ENCODE data around the gene MYLK2.
A peak's percentile ranks its signal among the peaks of the same experiment; 100 is the strongest.
"Not testable (repeated sequence)": the region's sequence is repeated elsewhere in the genome, so short reads cannot be mapped to it uniquely, and the experiment has no call there.

The MYLK2 gene

DNA sequence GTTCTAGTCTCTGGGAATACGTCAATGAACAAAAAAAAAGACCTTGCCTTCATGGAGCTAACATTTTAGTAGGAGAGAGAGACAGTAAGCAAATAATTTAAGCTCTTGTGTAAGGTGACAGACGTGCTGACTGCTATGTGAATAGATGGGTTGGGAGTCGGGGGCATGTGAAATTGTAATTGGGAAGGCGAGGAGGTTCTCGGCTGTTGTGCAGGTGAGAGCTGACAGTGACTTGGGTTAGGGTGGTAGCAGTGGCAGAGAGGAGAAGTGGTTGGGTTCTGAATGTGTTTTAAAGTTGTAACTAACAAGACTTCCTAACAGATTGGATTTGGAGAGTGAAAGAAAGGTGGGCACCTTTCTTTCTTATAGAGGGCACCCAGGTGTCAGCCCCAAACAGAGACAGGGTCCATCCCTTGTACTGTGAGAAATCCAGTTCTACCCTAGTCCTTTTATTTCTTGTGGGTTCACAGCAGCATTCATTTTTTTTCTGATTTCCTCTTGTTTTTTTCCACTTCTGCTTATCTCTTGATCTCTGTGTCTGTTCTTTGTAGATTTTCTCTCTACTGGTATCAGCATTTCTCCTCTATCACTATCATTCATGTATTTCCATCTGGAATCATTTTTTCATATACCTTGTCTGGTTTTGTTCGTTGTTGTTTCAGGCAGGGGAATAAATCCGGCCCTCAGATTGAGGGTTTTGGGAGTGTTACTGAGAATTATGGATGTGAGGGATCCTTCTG lies 15.4 kb upstream of the MYLK2 start:
- Histone ChIP-seq H3K4me3 (ENCODE audit: low read length) (no peak overlapping the region), H3K9ac (ENCODE audit: low read depth, low read length) (no peak overlapping the region), H3K9me3 (replicated peaks; ENCODE audit: low read length) (no peaks in the 10 kb centered on the region), H3K27me3 (ENCODE audit: control insufficient read depth, insufficient read depth, low read length) (no peaks in the 10 kb centered on the region), H3K4me1 (ENCODE audit: control insufficient read depth, insufficient read depth, low read length) (peaks cover 8% of the 10 kb centered on the region), H3K4me2 (ENCODE audit: low read length) (no peak overlapping the region), H3K36me3 (ENCODE audit: insufficient read depth, low read length) (peaks cover 46% of the 10 kb centered on the region)

DNA sequence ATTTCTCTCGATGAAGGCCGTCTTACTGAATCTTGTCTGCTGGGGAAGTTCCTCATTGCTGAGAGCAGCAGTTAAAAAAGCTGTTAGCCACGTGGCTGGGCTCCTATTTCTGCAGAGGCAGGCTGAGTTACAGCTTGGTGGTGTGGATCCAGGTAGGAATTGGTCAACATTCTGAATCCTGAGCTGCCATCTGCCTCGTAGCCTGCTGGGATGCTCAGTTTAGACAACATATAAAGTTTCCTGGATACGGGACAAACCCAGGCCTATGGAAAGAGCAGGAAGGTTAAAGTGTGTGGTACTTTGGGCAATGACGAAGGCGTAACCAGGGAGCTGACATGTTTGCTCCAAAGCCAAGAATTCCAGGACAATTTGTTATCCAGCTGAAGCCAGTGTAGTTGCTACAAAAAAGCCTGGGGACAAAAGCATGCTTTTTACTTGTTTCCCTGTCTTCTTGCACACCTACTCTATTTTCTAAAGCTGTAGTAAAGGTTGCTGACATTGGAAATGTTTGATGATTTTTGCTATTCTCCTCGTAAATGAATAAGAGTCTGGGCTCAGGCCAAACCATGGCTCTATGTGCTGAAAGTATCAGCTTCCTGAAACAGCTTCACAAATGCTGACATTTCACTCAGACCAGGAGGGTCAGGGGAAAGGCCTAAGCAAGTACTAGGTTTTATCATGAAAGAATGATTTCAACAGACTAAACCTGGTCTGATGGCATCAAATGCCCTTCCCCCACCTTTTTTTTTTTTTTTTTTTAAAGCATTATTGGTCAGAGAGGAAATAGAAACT lies 12.4 kb upstream of the MYLK2 start:
- Histone ChIP-seq H3K9ac (ENCODE audit: low read depth, low read length) (no peak overlapping the region), H3K4me2 (ENCODE audit: low read length) (no peak overlapping the region), H3K27me3 (ENCODE audit: control insufficient read depth, insufficient read depth, low read length) (no peaks in the 10 kb centered on the region), H3K36me3 (ENCODE audit: insufficient read depth, low read length) (peaks cover 19% of the 10 kb centered on the region), H3K9me3 (replicated peaks; ENCODE audit: low read length) (no peaks in the 10 kb centered on the region), H3K4me3 (ENCODE audit: low read length) (no peak overlapping the region), H3K4me1 (ENCODE audit: control insufficient read depth, insufficient read depth, low read length) (peaks cover 34% of the 10 kb centered on the region)

DNA sequence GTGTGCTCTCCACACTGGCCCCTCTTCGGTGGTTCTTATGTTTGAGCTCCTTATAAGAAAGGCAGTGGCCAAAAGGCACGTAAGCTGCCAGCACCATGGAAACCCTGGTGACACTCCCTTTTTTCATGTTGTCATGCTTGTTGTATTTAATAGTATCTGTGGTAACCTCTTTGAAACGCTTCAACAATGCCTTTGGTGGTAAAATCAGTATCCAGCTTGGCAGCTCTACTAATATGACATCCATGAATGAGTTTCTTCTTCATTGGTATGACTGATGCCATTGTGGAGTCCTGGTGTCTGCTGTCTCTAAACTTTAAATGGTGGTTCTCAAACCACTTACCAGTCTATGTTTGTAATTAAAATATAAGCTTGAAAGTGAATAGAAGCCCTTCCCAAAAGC lies 10.7 kb upstream of the MYLK2 start:
- Histone ChIP-seq H3K4me3 (ENCODE audit: low read length) (no peak overlapping the region), H3K27me3 (ENCODE audit: control insufficient read depth, insufficient read depth, low read length) (no peaks in the 10 kb centered on the region), H3K36me3 (ENCODE audit: insufficient read depth, low read length) (peaks cover 12% of the 10 kb centered on the region), H3K9me3 (replicated peaks; ENCODE audit: low read length) (no peaks in the 10 kb centered on the region), H3K4me1 (ENCODE audit: control insufficient read depth, insufficient read depth, low read length) (peaks cover 47% of the 10 kb centered on the region), H3K4me2 (ENCODE audit: low read length) (no peak overlapping the region), H3K9ac (ENCODE audit: low read depth, low read length) (no peak overlapping the region)

DNA sequence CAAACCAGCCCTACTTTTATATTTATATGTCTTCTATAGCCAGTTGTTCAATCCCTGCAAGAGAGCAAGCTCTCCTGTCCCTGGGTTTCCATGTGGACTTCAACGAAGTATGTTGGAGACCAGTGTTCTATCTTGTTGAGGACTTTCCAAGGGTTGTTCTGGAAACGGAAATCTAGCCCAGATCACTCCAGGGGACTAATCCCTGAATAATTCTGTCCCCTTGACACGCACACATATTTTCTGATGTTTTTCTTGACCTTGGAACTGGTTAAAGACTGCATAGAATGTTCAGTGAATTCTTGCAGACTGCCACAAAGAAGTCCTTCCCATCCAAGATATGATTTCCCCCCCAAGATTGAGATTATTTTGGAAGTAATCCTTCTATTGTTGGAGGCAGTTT lies 9.5 kb upstream of the MYLK2 start:
- no peaks in the 10 kb centered on the region for H3K27me3 ChIP-seq (ENCODE audit: control insufficient read depth, insufficient read depth, low read length)
- H3K36me3 ChIP-seq (ENCODE audit: insufficient read depth, low read length), result peaks cover 10% of the 10 kb centered on the region
- H3K9ac ChIP-seq (ENCODE audit: low read depth, low read length), result peak overlapping the region; percentile 45
- H3K4me2 ChIP-seq (ENCODE audit: low read length), result no peak overlapping the region
- peaks cover 47% of the 10 kb centered on the region for H3K4me1 ChIP-seq (ENCODE audit: control insufficient read depth, insufficient read depth, low read length)
- H3K9me3 ChIP-seq (replicated peaks; ENCODE audit: low read length), result no peaks in the 10 kb centered on the region
- H3K4me3 ChIP-seq (ENCODE audit: low read length), result no peak overlapping the region

DNA sequence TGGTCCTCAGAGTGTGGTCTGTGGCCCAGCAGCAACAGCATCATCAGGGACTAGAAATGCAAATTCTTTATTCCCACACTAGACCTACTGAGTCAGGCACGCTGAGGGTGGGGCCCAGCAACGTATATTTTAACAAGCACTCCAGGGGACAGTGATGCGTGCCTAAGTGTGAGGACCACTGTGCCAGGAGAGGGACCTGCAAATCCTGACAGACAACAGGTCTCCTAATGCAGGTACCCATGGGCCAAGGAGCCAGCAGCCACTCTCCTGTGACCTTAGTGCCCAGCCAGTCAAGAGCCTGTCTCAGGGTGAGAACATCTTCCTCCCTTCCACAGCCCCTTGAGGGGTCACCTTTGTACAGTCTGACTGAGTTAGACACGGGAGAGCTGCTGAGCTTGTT lies 8.0 kb upstream of the MYLK2 start:
- Histone ChIP-seq H3K36me3 (ENCODE audit: insufficient read depth, low read length) (peaks cover 8% of the 10 kb centered on the region), H3K4me3 (ENCODE audit: low read length) (no peak overlapping the region), H3K9ac (ENCODE audit: low read depth, low read length) (no peak overlapping the region), H3K27me3 (ENCODE audit: control insufficient read depth, insufficient read depth, low read length) (no peaks in the 10 kb centered on the region), H3K4me2 (ENCODE audit: low read length) (no peak overlapping the region), H3K4me1 (ENCODE audit: control insufficient read depth, insufficient read depth, low read length) (peaks cover 61% of the 10 kb centered on the region), H3K9me3 (replicated peaks; ENCODE audit: low read length) (no peaks in the 10 kb centered on the region)

DNA sequence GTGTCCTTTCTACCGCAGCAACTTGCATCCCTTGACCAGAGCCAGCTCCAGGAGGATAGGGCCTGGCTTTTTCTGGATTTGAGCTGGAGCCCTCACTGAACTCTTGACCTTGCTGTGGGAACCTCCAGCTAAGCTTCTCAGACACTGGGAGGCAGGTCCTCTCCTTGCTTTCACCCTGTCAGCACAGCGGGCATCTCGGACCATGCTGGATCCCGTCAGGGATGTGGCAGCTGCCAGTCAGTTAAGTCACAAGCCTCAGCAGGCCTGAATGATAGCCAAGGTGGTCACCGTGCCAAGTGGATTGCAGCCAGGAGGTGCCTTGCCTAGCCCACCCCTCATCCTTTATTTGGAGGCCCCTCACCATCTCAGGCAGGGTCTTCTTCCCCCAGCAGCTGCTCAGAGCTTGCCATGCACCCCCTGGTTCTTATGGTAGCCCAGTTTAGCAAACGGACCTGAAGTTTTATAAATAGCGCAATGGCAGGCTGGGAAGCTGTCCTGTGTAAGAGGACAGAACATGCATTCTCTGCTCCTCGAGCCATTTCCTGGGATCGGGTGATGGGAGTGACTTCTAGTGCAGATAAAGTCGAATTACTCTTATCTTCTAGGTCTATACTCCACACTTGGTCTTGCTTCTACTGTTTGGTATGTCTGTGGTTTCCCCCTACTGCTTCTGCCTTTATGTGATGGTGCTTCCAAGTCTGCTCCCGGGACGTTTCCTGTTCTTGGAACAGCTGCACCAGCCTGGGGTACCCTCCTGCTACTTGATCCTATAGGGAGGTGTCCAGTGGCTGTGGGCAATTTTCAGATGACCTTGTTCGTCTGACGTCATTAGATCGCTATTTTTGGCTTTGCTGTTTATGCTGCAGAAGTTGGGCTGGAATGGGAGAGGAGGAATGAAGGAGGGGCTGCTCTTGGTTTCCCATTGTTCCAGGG lies 7.1 kb upstream of the MYLK2 start:
- Histone ChIP-seq H3K36me3 (ENCODE audit: insufficient read depth, low read length) (no peaks in the 10 kb centered on the region), H3K4me1 (ENCODE audit: control insufficient read depth, insufficient read depth, low read length) (peaks cover 57% of the 10 kb centered on the region), H3K4me3 (ENCODE audit: low read length) (peak overlapping the region; percentile 5), H3K4me2 (ENCODE audit: low read length) (peak overlapping the region; percentile 59), H3K9ac (ENCODE audit: low read depth, low read length) (peak overlapping the region; percentile 42), H3K27me3 (ENCODE audit: control insufficient read depth, insufficient read depth, low read length) (no peaks in the 10 kb centered on the region), H3K9me3 (replicated peaks; ENCODE audit: low read length) (no peaks in the 10 kb centered on the region)

DNA sequence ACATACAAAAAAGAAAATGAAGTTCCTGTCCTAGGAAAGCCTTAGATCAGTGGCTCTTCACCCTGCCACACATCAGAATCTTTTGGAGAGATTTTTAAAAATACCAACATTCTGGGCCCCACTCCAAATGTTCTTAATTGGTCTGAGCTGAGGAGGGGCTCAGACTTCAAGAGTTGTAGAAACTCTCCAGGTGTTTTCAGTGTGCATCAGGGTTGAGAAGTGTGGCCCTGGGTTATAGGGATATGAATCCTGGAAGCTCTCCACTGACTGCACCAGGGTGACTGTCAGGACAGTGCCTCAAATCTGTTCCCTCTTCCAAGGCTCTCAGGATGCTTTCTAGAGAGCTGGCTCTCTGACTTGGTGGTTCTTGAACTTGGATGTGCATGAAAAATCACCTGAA lies 5.5 kb upstream of the MYLK2 start:
- Histone ChIP-seq H3K36me3 (ENCODE audit: insufficient read depth, low read length) (no peaks in the 10 kb centered on the region), H3K4me2 (ENCODE audit: low read length) (no peak overlapping the region), H3K4me3 (ENCODE audit: low read length) (no peak overlapping the region), H3K27me3 (ENCODE audit: control insufficient read depth, insufficient read depth, low read length) (no peaks in the 10 kb centered on the region), H3K9me3 (replicated peaks; ENCODE audit: low read length) (no peaks in the 10 kb centered on the region), H3K4me1 (ENCODE audit: control insufficient read depth, insufficient read depth, low read length) (peaks cover 53% of the 10 kb centered on the region), H3K9ac (ENCODE audit: low read depth, low read length) (no peak overlapping the region)

DNA sequence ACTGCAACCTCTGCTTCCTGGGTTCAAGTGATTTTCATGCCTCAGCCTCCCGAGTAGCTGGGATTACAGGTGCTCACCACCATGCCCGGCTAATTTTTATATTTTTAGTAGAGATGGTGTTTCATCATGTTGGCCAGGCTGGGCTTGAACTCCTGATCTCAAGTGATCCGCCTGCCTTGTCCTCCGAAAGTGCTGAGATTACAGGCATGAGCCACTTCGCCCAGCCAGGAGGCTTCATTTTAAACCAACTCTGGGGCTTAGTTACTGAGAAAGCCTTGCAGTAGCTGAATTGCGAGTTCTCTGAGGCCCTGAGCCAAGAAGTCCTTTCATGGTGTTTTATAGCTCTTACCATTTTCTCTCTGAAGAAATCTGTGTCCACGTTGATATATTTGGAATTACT lies 5.0 kb upstream of the MYLK2 start:
- H3K9ac ChIP-seq (ENCODE audit: low read depth, low read length); H3K4me2 ChIP-seq (ENCODE audit: low read length); H3K9me3 ChIP-seq (replicated peaks; ENCODE audit: low read length); H3K36me3 ChIP-seq (ENCODE audit: insufficient read depth, low read length); H3K27me3 ChIP-seq (ENCODE audit: control insufficient read depth, insufficient read depth, low read length); H3K4me3 ChIP-seq (ENCODE audit: low read length): not testable (repeated sequence)
- H3K4me1 ChIP-seq (ENCODE audit: control insufficient read depth, insufficient read depth, low read length), result peaks cover 53% of the 10 kb centered on the region

DNA sequence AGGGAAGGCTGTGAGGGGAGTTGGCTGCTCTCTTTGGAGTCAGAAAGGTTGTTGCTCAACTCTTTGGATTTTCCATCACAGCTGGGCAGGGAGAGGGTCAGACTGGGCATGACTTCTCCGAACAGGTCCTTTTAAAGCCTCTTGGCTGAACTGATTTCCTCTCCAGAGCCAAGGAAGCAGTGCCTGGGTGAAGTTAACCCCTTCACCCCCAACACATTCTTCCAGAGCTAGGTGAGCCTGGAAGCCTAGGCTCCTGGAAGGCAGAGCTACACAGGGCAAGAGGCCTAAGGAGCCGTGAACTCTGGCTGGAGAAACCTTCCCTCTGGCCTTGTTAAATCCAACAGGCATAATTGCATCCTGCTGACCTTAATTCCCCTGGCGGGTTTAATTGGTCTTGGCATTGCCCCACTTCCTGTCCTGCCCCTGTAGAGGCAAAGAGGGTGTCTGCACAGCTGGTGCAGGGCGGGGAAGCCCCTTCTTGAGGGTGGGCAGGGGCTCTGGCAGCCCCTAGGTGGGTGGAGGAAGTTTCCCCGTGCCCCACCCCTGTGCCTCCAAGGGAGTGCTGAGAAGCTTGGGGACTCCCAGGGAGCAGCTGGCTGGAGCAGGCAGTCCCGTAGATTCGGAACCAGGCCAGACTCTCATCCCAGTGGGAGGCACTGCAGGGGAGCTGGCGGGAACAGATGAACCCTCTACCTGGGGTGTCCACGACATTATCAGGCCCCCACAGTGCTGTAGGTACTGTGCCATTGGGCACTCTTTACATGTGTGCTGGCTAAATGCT lies 3.6 kb upstream of the MYLK2 start:
- Histone ChIP-seq H3K4me3 (ENCODE audit: low read length) (no peak overlapping the region), H3K4me1 (ENCODE audit: control insufficient read depth, insufficient read depth, low read length) (peaks cover 39% of the 10 kb centered on the region), H3K9me3 (replicated peaks; ENCODE audit: low read length) (no peaks in the 10 kb centered on the region), H3K4me2 (ENCODE audit: low read length) (no peak overlapping the region), H3K36me3 (ENCODE audit: insufficient read depth, low read length) (no peaks in the 10 kb centered on the region), H3K9ac (ENCODE audit: low read depth, low read length) (no peak overlapping the region), H3K27me3 (ENCODE audit: control insufficient read depth, insufficient read depth, low read length) (no peaks in the 10 kb centered on the region)

DNA sequence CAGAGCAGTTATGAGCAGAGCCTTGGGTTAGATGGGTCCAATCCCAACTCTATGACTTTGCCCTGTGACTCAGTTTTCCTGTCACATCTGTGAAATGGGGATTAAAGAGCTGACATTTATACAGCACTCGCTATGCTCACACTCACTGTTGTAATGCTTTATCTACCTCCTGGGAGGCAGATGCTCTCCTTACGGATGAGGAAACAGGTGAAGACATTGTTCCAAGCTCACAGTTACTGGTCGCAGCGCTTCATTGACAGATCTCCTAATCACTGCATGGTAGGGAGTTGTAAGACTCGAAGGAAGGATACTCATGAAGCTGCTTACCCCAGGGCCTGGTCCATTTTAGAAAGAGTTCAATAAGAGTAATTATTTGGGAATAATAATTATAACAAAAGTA lies 2.9 kb upstream of the MYLK2 start:
- Histone ChIP-seq H3K9ac (ENCODE audit: low read depth, low read length) (no peak overlapping the region), H3K36me3 (ENCODE audit: insufficient read depth, low read length) (no peaks in the 10 kb centered on the region), H3K4me3 (ENCODE audit: low read length) (no peak overlapping the region), H3K27me3 (ENCODE audit: control insufficient read depth, insufficient read depth, low read length) (no peaks in the 10 kb centered on the region), H3K9me3 (replicated peaks; ENCODE audit: low read length) (no peaks in the 10 kb centered on the region), H3K4me2 (ENCODE audit: low read length) (no peak overlapping the region), H3K4me1 (ENCODE audit: control insufficient read depth, insufficient read depth, low read length) (peaks cover 33% of the 10 kb centered on the region)

DNA sequence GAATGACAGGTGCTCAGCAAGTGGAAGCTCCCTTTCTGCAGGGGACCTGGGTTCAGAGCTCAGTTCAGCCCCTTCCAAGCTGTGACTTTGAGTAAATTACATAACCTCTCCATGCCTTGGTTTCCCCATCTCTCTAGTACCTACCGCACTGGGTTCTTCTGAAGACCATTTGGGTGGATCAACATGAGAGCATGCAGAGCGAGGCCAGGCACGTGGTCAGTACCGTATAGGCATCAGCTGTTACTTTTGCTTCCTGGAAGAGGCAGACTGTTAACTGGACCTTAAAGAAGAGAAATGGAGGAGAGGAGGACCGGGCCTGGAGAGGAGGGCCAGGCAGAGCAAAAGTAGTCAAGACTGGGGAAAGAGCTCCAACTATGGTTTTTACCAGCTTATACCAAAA lies 1.7 kb upstream of the MYLK2 start:
- H3K27me3 ChIP-seq (ENCODE audit: control insufficient read depth, insufficient read depth, low read length), result no peaks in the 10 kb centered on the region
- no peaks in the 10 kb centered on the region for H3K36me3 ChIP-seq (ENCODE audit: insufficient read depth, low read length)
- peaks cover 23% of the 10 kb centered on the region for H3K4me1 ChIP-seq (ENCODE audit: control insufficient read depth, insufficient read depth, low read length)
- no peak overlapping the region for H3K4me2 ChIP-seq (ENCODE audit: low read length)
- no peaks in the 10 kb centered on the region for H3K9me3 ChIP-seq (replicated peaks; ENCODE audit: low read length)
- no peak overlapping the region for H3K4me3 ChIP-seq (ENCODE audit: low read length)
- no peak overlapping the region for H3K9ac ChIP-seq (ENCODE audit: low read depth, low read length)

All from skeletal muscle satellite cell (primary cell).